ENCODE results near the gene PTGS1.
"Not testable (repeated sequence)": the region's sequence is repeated elsewhere in the genome, so short reads cannot be mapped to it uniquely, and the experiment has no call there.

PTGS1 gene

GRCh38 chr9:122370869-122371755, at the start of gene PTGS1:
TSS of gene PTGS1 (plus strand) at chr9:122371024. CDS start at chr9:122371085, 61 bp downstream.
- peak; percentile 93 for DNase-seq

- DNase-seq: no peak
These were observed 48.3 kb upstream of the PTGS1 start for GRCh38 chr9:122322553-122322952.

- not testable (repeated sequence) for DNase-seq
These were observed 46.2 kb upstream of the PTGS1 start for GRCh38 chr9:122324665-122325064.

- DNase-seq: peak; percentile 36
These were observed 45.7 kb upstream of the PTGS1 start for GRCh38 chr9:122325124-122325523.

- no peak for DNase-seq
These were observed 43.6 kb upstream of the PTGS1 start for GRCh38 chr9:122327175-122327574.

GRCh38 chr9:122329597-122329996, 41.2 kb upstream of the PTGS1 start:
- peak; percentile 78 for DNase-seq

GRCh38 chr9:122330466-122330865, 40.4 kb upstream of the PTGS1 start:
- not testable (repeated sequence) for DNase-seq

GRCh38 chr9:122331523-122331927, 39.3 kb upstream of the PTGS1 start:
- DNase-seq: peak; percentile 59

GRCh38 chr9:122332083-122332482, 38.7 kb upstream of the PTGS1 start:
- DNase-seq: peak; percentile 99

- DNase-seq: no peak
These were observed 38.2 kb upstream of the PTGS1 start for GRCh38 chr9:122332644-122333043.

- DNase-seq: peak; percentile 36
These were observed 37.5 kb upstream of the PTGS1 start for GRCh38 chr9:122333169-122333808.

- no peak for DNase-seq
These were observed 35.9 kb upstream of the PTGS1 start for GRCh38 chr9:122334916-122335315.

- no peak for DNase-seq
These were observed 34.6 kb upstream of the PTGS1 start for GRCh38 chr9:122336189-122336588.

- no peak for DNase-seq
These were observed 33.8 kb upstream of the PTGS1 start for GRCh38 chr9:122336866-122337555.

- DNase-seq: no peak
These were observed 33.3 kb upstream of the PTGS1 start for GRCh38 chr9:122337556-122337929.

GRCh38 chr9:122338536-122338935, 32.3 kb upstream of the PTGS1 start:
- DNase-seq: no peak

- DNase-seq: no peak
These were observed 31.8 kb upstream of the PTGS1 start for GRCh38 chr9:122338994-122339393.

GRCh38 chr9:122339579-122339978, 31.2 kb upstream of the PTGS1 start:
- no peak for DNase-seq

- DNase-seq: no peak
These were observed 30.7 kb upstream of the PTGS1 start for GRCh38 chr9:122340161-122340560.

GRCh38 chr9:122342323-122343050, 28.3 kb upstream of the PTGS1 start:
- no peak for DNase-seq

GRCh38 chr9:122346478-122347347, 24.1 kb upstream of the PTGS1 start:
- DNase-seq: peak; percentile 63
